Measurements from ENCODE around the gene LRP10.

GRCh38 chr14:22872833-22873520 is 1.4 kb downstream of the LRP10 start:
- TF ChIP-seq POLR2AphosphoS5 (IDR thresholded peaks at IDR 0.05) (no peak), CTCF (IDR thresholded peaks at IDR 0.05) (no peak), EP300 (IDR thresholded peaks at IDR 0.05) (no peak)
